Measurements from ENCODE around the gene SRI. TPM values are rescaled to one million over a fixed set of nuclear protein-coding genes. Genes with fewer than 3 reads are reported as not detected.

SRI gene
- polyA plus RNA-seq, 1 of the 3 experiments (the other 2 are of a cell fraction): 197 TPM

GRCh38 chr7:88185650-88186049 lies 34.2 kb downstream of the SRI start:
- no peak for DNase-seq
- no peak overlapping the region for H3K9ac ChIP-seq
- H3K9me3 ChIP-seq: no peaks in the 10 kb centered on the region
- H2AFZ ChIP-seq (ENCODE audit: low read depth): 0 out of 2 replicates have a peak overlapping the region, but pooled peaks have one; percentile 41
- ChIA-PET CTCF (interaction anchor here (1.4 to 2.8 kb wide), 3 partner anchors 10 to 30 kb away, joined by 5 to 11 read pairs (median 8); no protein-coding TSS in a partner anchor), POLR2A (no interaction called here)
- H3K9me2 ChIP-seq: no peaks in the 10 kb centered on the region
- TF ChIP-seq MXI1 (IDR thresholded peaks at IDR 0.05; ENCODE audit: low read depth, low read length) (no peak), FOXM1 (IDR thresholded peaks at IDR 0.05; ENCODE audit: low read depth) (no peak), JUND (IDR thresholded peaks at IDR 0.05) (no peak), FOXJ3 (CRISPR knock-in tag; IDR thresholded peaks at IDR 0.05) (no peak), CHD2 (IDR thresholded peaks at IDR 0.05; ENCODE audit: low read length, partially characterized antibody) (no peak), SMC3 (IDR thresholded peaks at IDR 0.05; ENCODE audit: low read depth, low read length) (no peak), GABPA (IDR thresholded peaks at IDR 0.05; ENCODE audit: low read depth) (no peak), GATA2 (CRISPR knock-in tag; IDR thresholded peaks at IDR 0.05) (no peak), EP300 (IDR thresholded peaks at IDR 0.05; ENCODE audit: borderline replicate concordance in 1 of 2, low read depth in 1 of 2, low read length in 1 of 2) (no peak), RFX5 (IDR thresholded peaks at IDR 0.05; ENCODE audit: low read length) (no peak), YY1 (IDR thresholded peaks at IDR 0.05; ENCODE audit: low read depth) (no peak), TCF12 (IDR thresholded peaks at IDR 0.05) (no peak), NRF1 (IDR thresholded peaks at IDR 0.05; ENCODE audit: low read depth, low read length) (no peak), MEF2A (IDR thresholded peaks at IDR 0.05; ENCODE audit: borderline replicate concordance, low read depth) (no peak), NFIC (IDR thresholded peaks at IDR 0.05; ENCODE audit: borderline replicate concordance) (no peak)
- TF ChIP-seq, protein P1, sequence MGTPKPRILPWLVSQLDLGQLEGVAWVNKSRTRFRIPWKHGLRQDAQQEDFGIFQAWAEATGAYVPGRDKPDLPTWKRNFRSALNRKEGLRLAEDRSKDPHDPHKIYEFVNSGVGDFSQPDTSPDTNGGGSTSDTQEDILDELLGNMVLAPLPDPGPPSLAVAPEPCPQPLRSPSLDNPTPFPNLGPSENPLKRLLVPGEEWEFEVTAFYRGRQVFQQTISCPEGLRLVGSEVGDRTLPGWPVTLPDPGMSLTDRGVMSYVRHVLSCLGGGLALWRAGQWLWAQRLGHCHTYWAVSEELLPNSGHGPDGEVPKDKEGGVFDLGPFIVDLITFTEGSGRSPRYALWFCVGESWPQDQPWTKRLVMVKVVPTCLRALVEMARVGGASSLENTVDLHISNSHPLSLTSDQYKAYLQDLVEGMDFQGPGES (IDR thresholded peaks at IDR 0.05; ENCODE audit: low read depth, low read length): no peak
- TF ChIP-seq, protein P2, sequence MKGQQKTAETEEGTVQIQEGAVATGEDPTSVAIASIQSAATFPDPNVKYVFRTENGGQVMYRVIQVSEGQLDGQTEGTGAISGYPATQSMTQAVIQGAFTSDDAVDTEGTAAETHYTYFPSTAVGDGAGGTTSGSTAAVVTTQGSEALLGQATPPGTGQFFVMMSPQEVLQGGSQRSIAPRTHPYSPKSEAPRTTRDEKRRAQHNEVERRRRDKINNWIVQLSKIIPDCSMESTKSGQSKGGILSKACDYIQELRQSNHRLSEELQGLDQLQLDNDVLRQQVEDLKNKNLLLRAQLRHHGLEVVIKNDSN (IDR thresholded peaks at IDR 0.05; ENCODE audit: borderline replicate concordance, low read depth): no peak
- TF ChIP-seq, protein P3, sequence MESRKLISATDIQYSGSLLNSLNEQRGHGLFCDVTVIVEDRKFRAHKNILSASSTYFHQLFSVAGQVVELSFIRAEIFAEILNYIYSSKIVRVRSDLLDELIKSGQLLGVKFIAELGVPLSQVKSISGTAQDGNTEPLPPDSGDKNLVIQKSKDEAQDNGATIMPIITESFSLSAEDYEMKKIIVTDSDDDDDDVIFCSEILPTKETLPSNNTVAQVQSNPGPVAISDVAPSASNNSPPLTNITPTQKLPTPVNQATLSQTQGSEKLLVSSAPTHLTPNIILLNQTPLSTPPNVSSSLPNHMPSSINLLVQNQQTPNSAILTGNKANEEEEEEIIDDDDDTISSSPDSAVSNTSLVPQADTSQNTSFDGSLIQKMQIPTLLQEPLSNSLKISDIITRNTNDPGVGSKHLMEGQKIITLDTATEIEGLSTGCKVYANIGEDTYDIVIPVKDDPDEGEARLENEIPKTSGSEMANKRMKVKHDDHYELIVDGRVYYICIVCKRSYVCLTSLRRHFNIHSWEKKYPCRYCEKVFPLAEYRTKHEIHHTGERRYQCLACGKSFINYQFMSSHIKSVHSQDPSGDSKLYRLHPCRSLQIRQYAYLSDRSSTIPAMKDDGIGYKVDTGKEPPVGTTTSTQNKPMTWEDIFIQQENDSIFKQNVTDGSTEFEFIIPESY (IDR thresholded peaks at IDR 0.05; ENCODE audit: borderline replicate concordance, low read depth): no peak
- TF ChIP-seq, protein P4, sequence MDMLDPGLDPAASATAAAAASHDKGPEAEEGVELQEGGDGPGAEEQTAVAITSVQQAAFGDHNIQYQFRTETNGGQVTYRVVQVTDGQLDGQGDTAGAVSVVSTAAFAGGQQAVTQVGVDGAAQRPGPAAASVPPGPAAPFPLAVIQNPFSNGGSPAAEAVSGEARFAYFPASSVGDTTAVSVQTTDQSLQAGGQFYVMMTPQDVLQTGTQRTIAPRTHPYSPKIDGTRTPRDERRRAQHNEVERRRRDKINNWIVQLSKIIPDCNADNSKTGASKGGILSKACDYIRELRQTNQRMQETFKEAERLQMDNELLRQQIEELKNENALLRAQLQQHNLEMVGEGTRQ (IDR thresholded peaks at IDR 0.05; ENCODE audit: borderline replicate concordance, low read depth, low read length): no peak
- no peaks in the 10 kb centered on the region for H3K79me2 ChIP-seq (ENCODE audit: insufficient read depth)
- H3K4me2 ChIP-seq: no peak overlapping the region
- peaks cover 9% of the 10 kb centered on the region for H3F3A ChIP-seq (replicated peaks; ENCODE audit: insufficient read depth)
- H3K4me1 ChIP-seq (ENCODE audit: control insufficient read depth in 1 of 2, insufficient read depth in 2 of 2, low read depth in 1 of 2, low read length in 1 of 2): peaks cover 3 to 8% of the 10 kb centered on the region in 2 experiments; a peak in 3 of 4 replicates
- H3K4me3 ChIP-seq (ENCODE audit: low read depth in 2 of 2, low read length in 1 of 2): no peak overlapping the region
- peaks cover 0 to 32% of the 10 kb centered on the region in 2 experiments for H3K36me3 ChIP-seq (replicated peaks in 1 of 2; ENCODE audit: control insufficient read depth in 1 of 2, insufficient read depth in 2 of 2, low read length in 1 of 2)
- H4K20me1 ChIP-seq (ENCODE audit: insufficient read depth): no peaks in the 10 kb centered on the region
- H3K27ac ChIP-seq (ENCODE audit: low read depth in 2 of 2, low read length in 1 of 2): no peak overlapping the region
- H3K27me3 ChIP-seq (ENCODE audit: insufficient read depth): no peaks in the 10 kb centered on the region

Data from SK-N-SH (cell line).